ENCODE data around the gene MPPED1.
A peak's percentile ranks its signal among the peaks of the same experiment; 100 is the strongest.

The MPPED1 gene

DNA sequence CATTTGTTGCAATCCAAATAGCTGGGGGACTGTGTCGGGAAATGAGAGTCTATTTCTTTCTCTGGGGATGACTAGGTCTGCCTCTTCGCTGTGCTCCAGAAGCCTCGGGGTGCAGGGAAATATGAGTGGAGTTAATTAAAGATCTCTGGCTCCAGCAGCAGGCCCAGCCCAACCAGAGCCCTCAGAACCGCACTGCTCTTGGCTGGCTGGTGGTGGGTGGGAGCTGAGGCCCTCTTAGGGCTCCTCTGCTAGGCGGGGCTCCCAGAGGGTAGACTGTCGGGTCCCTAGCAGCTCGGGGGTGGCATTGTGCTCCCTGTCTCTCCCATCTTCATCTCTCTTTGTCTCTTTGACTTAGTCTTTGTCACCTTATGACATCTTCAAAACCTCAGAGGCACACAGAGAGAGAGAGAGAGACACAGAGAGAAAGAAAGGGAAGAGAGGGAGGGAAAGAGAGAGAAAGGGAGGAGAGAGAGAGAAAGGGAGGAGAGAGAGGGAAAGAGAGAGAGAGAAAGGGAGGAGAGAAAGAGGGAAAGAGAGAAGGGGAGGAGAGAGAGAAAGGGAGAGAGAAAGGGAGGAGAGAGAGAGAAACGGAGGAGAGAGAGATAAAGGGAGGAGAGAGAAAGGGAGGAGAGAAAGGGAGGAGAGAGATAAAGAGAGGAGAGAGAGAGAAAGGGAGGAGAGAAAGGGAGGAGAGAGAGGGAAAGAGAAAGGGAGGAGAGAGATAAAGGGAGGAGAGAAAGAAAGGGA is 20.2 kb downstream of the MPPED1 start:
- no peaks in the 10 kb centered on the region for H3K36me3 ChIP-seq
- H3K27ac ChIP-seq: no peak overlapping the region
- H3K27me3 ChIP-seq: peaks cover 3 to 16% (median 9%) of the 10 kb centered on the region in 11 experiments; a peak in 16 of 22 replicates
- no peak for TF ChIP-seq Cebpa-rat (IDR thresholded peaks at IDR 0.05)
- no peak overlapping the region for H3K4me3 ChIP-seq
- H3K4me2 ChIP-seq: no peak overlapping the region
- no peak overlapping the region for H3K9ac ChIP-seq
- peaks cover 0 to 10% (median 0%) of the 10 kb centered on the region in 11 experiments; a peak in 1 of 22 replicates for H4K20me1 ChIP-seq
- peaks cover 0 to 21% (median 18%) of the 10 kb centered on the region in 10 experiments; a peak in 15 of 20 replicates for H3K4me1 ChIP-seq
- no peaks in the 10 kb centered on the region for H3K9me3 ChIP-seq (replicated peaks in 1 of 11)

DNA sequence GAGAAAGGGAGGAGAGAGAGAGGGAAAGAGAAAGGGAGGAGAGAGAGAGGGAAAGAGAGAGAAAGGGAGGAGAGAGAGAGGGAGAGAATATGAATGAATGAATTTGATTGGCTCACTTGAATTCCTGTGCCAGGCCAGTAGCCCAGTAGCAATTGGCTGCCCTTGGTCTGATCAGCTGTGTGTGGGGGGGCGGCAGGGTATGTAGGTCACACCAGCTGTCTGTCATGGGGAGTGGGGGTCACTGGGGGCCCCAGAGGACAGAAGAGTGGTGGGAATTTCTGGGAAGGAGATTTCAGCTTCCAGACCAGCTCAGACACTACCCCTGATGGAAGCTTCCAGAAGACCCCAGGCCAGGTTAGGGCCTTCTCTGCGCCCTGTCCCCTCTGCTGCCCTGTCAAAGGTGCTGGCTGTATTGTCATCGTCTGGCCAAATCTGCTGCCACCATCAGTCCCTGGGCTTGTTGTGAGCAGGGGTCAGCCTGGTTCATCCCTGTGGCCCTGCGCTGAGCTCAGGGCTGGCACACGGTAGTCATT is 21.1 kb downstream of the MPPED1 start:
- peaks cover 0 to 24% (median 23%) of the 10 kb centered on the region in 10 experiments; a peak in 14 of 20 replicates for H3K4me1 ChIP-seq
- H3K4me2 ChIP-seq: no peak overlapping the region
- no peak for TF ChIP-seq Cebpa-rat (IDR thresholded peaks at IDR 0.05)
- H3K4me3 ChIP-seq: no peak overlapping the region
- H3K27ac ChIP-seq: no peak overlapping the region
- H3K9me3 ChIP-seq (replicated peaks in 1 of 11): no peaks in the 10 kb centered on the region
- H3K9ac ChIP-seq: no peak overlapping the region
- H3K36me3 ChIP-seq: no peaks in the 10 kb centered on the region
- H4K20me1 ChIP-seq: peaks cover 0 to 2% (median 0%) of the 10 kb centered on the region in 11 experiments; a peak in 1 of 22 replicates
- H3K27me3 ChIP-seq: peaks cover 3 to 16% (median 9%) of the 10 kb centered on the region in 11 experiments; a peak in 16 of 22 replicates

DNA sequence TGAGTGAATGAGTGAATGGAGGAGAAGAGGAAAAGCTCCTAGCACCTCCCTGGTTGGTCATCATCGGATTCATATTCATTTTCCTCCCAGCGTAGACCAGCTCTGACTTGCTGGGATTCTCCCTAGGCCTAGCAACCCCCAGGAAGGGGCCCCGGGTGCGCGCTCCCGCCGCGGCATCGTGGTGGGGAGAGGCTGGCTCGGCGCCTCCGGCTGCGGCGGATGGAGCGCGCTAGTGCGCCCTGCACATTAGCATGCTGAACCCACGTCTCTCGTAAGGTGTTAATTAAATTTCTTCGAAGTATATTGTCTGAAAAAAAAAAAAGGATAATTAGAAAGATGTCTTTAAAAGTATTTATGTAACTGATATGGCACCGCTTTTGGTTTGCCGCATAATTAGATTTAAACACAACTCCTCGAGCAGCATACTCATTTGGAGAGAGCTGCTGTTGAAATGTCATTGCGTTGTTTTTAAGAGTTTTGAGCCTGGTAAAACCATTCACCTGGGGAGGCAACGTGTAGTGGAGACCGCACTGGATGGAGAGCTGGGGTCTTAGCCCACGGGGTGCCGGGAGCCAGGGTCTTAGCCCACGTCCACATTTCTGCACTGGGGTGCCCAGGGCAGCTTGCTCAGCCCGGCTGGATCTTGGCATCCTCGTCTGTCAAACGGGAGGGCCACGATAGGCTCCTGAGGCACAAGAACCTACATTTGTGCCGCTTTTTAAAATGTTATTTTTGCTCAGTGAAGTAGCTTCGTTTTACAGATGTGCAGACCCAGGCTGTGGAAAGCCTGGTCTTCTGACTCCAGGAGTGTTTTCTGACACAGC is 21.8 kb downstream of the MPPED1 start:
- H3K27ac ChIP-seq: no peak overlapping the region
- no peaks in the 10 kb centered on the region for H3K36me3 ChIP-seq
- H3K9me3 ChIP-seq (replicated peaks in 1 of 11): no peaks in the 10 kb centered on the region
- H3K4me2 ChIP-seq: no peak overlapping the region
- peaks cover 0 to 30% (median 25%) of the 10 kb centered on the region in 10 experiments; a peak in 14 of 20 replicates for H3K4me1 ChIP-seq
- H4K20me1 ChIP-seq: no peaks in the 10 kb centered on the region; a peak in 1 of 22 replicates
- no peak overlapping the region for H3K9ac ChIP-seq
- H3K4me3 ChIP-seq: no peak overlapping the region
- H3K27me3 ChIP-seq: peaks cover 3 to 16% (median 9%) of the 10 kb centered on the region in 11 experiments; a peak in 16 of 22 replicates
- TF ChIP-seq Cebpa-rat (IDR thresholded peaks at IDR 0.05): no peak

DNA sequence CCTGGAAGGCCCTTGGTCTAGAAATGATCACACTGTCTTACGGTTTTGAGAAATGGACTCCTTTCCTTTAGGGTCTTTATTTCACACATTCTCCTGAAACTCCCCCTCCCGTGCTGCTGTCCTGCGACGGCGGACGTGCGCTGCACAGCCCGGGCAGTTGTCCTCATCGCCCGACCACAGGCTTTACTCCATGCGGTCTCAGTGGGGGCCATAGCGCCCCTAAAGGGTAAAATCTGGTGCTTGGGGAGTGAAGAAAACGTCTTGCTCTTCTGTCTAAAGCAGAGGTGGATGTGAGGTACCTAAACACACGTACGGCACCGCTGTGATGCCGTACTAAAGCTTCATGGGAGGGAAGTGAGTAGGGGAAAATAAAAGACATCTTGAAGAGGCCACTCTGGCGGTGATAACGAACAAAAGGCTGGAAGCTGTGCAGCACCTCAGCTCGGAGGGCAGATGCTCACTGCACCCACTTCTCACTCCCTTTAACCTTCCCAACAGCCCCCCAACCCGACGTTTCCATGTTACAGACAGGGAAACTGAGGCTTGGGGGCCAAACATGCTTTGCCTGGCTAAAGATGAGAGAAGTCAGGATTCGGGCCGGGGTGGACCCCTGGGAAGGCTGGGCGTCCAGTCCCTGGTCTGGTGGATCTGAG is 22.6 kb downstream of the MPPED1 start:
- Histone ChIP-seq H3K4me3 (no peak overlapping the region), H3K9ac (no peak overlapping the region), H3K36me3 (no peaks in the 10 kb centered on the region), H4K20me1 (peaks cover 0 to 5% (median 0%) of the 10 kb centered on the region in 11 experiments; a peak in 2 of 22 replicates), H3K9me3 (replicated peaks in 1 of 11) (no peaks in the 10 kb centered on the region), H3K4me1 (peaks cover 0 to 32% (median 26%) of the 10 kb centered on the region in 10 experiments; a peak in 14 of 20 replicates), H3K27me3 (peaks cover 3 to 16% (median 9%) of the 10 kb centered on the region in 11 experiments; a peak in 16 of 22 replicates), H3K27ac (no peak overlapping the region), H3K4me2 (no peak overlapping the region)
- no peak for TF ChIP-seq Cebpa-rat (IDR thresholded peaks at IDR 0.05)

DNA sequence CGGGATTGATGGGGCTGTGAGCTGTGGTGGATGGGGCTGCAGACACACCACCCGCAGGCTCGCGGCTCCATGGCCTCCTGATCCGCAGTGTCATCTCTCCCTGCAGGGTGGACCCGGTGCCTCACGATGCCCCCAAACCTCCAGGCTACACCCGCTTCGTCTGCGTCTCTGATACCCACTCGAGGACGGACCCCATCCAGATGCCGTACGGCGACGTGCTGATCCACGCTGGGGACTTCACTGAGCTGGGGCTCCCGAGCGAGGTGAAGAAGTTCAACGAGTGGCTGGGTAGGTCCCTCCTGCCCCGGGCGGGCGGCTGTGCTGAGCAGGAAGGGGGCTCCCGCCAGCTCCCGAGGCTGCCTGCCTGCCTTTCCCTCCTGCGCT is 23.1 kb downstream of the MPPED1 start:
- Histone ChIP-seq H3K4me2 (no peak overlapping the region), H3K36me3 (no peaks in the 10 kb centered on the region), H3K27ac (no peak overlapping the region), H3K9me3 (replicated peaks in 1 of 11) (no peaks in the 10 kb centered on the region), H3K4me1 (peaks cover under 1 to 38% (median 31%) of the 10 kb centered on the region in 10 experiments; a peak in 17 of 20 replicates), H4K20me1 (peaks cover 0 to 11% (median 0%) of the 10 kb centered on the region in 11 experiments; a peak in 2 of 22 replicates), H3K27me3 (peaks cover 3 to 16% (median 9%) of the 10 kb centered on the region in 11 experiments; a peak in 16 of 22 replicates), H3K9ac (no peak overlapping the region), H3K4me3 (no peak overlapping the region)
- TF ChIP-seq Cebpa-rat (IDR thresholded peaks at IDR 0.05): no peak

DNA sequence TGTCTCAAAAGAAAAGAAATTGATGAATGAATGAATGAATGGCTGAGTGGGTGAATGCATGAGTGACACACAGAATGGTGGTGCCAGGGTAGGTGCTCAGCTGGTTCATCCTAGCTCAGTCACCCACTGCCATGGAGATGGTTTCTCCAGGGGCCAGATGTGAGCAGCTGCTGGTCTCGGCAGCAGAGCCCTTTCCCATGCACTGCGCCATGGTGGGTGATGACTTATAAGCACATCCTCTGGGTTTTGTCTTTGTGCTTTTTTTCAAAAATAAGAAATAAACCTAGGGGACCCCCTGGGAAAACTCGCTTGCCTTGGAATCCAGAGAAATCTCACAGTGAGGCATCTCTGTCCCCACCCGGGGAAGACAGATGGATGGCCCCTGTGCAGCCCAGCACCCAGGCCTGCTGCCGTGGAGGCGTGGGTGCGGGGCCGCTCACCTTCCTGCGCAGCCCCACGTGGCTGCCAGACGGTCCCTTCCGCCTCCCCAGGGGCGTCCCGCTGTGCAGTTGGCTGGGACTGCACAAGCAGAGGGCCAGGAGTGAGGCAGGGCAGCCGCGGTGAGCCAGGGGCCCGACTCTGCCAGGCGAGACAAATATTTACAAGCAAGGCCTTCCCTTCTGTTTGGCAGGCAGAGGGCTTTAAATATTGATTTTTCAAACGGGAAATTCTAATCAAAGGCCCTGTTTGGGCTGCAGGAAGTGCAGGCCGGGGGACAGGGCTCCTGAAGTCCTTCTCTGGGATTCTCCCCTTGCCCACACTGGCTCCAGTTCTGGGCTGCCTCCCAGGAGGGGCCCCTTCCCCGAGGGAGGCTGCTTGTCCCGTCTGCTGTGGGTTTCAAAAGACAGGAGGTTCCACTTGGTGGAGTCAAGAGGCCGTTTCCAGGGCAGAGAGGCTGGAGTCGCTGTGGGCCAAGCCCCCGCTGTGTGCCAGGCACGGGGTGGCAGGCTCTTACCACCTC is 24.3 kb downstream of the MPPED1 start:
- no peak overlapping the region for H3K4me3 ChIP-seq
- H3K4me1 ChIP-seq: peaks cover 7 to 50% (median 43%) of the 10 kb centered on the region in 10 experiments; a peak in 17 of 20 replicates
- peaks cover 0 to 21% (median 0%) of the 10 kb centered on the region in 11 experiments; a peak in 3 of 22 replicates for H4K20me1 ChIP-seq
- no peaks in the 10 kb centered on the region for H3K36me3 ChIP-seq
- no peak for TF ChIP-seq Cebpa-rat (IDR thresholded peaks at IDR 0.05)
- H3K4me2 ChIP-seq: peak overlapping the region in 8 of 11 experiments; percentile 25 to 67 (median 60); a peak in 15 of 22 replicates
- H3K27ac ChIP-seq: no peak overlapping the region
- H3K9me3 ChIP-seq (replicated peaks in 1 of 11): no peaks in the 10 kb centered on the region
- peak overlapping the region in 4 of 11 experiments; percentile 3 to 28 (median 20); a peak in 3 of 22 replicates for H3K9ac ChIP-seq
- H3K27me3 ChIP-seq: peaks cover 3 to 16% (median 9%) of the 10 kb centered on the region in 11 experiments; a peak in 16 of 22 replicates

DNA sequence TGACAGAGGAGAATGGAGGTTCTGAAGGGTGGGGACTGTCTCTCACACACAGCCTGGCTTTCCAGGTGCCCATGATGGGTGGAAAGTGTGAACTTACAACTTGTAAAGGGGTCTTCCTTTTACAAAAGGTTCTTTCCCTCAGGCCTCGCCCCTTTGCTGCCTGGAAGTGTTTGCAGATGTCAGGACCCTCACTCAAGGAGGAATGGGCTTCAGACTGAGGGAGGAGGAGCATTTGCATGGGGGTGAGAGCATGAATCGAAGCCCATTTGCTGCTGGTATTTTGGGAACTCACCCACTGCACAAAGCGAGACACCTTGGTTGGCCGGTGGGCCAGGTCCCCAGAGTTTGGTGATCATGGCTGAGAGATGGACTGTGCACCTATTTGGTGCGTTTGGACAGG is 25.1 kb downstream of the MPPED1 start:
- H3K4me2 ChIP-seq: peak overlapping the region in 8 of 11 experiments; percentile 25 to 67 (median 60); a peak in 14 of 22 replicates
- H3K27ac ChIP-seq: no peak overlapping the region
- H3K36me3 ChIP-seq: no peaks in the 10 kb centered on the region
- no peak overlapping the region for H3K4me3 ChIP-seq
- peaks cover under 1 to 8% (median 5%) of the 10 kb centered on the region in 11 experiments; a peak in 16 of 22 replicates for H3K27me3 ChIP-seq
- peaks cover 7 to 57% (median 49%) of the 10 kb centered on the region in 10 experiments; a peak in 17 of 20 replicates for H3K4me1 ChIP-seq
- H4K20me1 ChIP-seq: peaks cover 0 to 22% (median 0%) of the 10 kb centered on the region in 11 experiments; a peak in 3 of 22 replicates
- TF ChIP-seq Cebpa-rat (IDR thresholded peaks at IDR 0.05): no peak
- no peaks in the 10 kb centered on the region for H3K9me3 ChIP-seq (replicated peaks in 1 of 11)
- 0 out of 22 replicates have a peak overlapping the region, but pooled peaks of 1 of the 11 experiments have one; percentile 19 for H3K9ac ChIP-seq

All from BLaER1 treated with 17β-estradiol and CSF1 and Interleukin-3, amounts not matched to agents 10 nM and 100 nM (cell line).